Measurements from ENCODE around the gene PKNOX2.

PKNOX2 gene

GRCh38 chr11:125337836-125338834 is 173.6 kb downstream of the PKNOX2 start:
- no peak for TF ChIP-seq POLR2A (IDR thresholded peaks at IDR 0.05; ENCODE audit: low read length)
- no peak for TF ChIP-seq GATA1 (IDR thresholded peaks at IDR 0.05; ENCODE audit: low read depth, low read length)
- DNase-seq = no peak

- TF ChIP-seq POLR2A (IDR thresholded peaks at IDR 0.05; ENCODE audit: low read length) (no peak), GATA1 (IDR thresholded peaks at IDR 0.05; ENCODE audit: low read depth, low read length) (no peak)
- DNase-seq = no peak
Observed at GRCh38 chr11:125338886-125339811, 174.6 kb downstream of the PKNOX2 start.

- no peak for TF ChIP-seq POLR2A (IDR thresholded peaks at IDR 0.05; ENCODE audit: low read length)
- no peak for TF ChIP-seq GATA1 (IDR thresholded peaks at IDR 0.05; ENCODE audit: low read depth, low read length)
- DNase-seq = no peak
Observed at GRCh38 chr11:125341676-125342075, 177.1 kb downstream of the PKNOX2 start.

- TF ChIP-seq POLR2A (IDR thresholded peaks at IDR 0.05; ENCODE audit: low read length) = no peak
- TF ChIP-seq GATA1 (IDR thresholded peaks at IDR 0.05; ENCODE audit: low read depth, low read length) = no peak
Observed at GRCh38 chr11:125342281-125342930, 177.9 kb downstream of the PKNOX2 start.

GRCh38 chr11:125343086-125343717 is 178.7 kb downstream of the PKNOX2 start:
- TF ChIP-seq POLR2A (IDR thresholded peaks at IDR 0.05; ENCODE audit: low read length) = no peak
- TF ChIP-seq GATA1 (IDR thresholded peaks at IDR 0.05; ENCODE audit: low read depth, low read length) = no peak
- no peak for DNase-seq

More at GRCh38 chr11:125342281-125342930, 177.9 kb downstream of the PKNOX2 start:
- no peak for DNase-seq

- DNase-seq = no peak
- TF ChIP-seq GATA1 (IDR thresholded peaks at IDR 0.05; ENCODE audit: low read depth, low read length) (no peak), POLR2A (IDR thresholded peaks at IDR 0.05; ENCODE audit: low read length) (no peak)
Observed at GRCh38 chr11:125343718-125344131, 179.2 kb downstream of the PKNOX2 start.

- no peak for TF ChIP-seq GATA1 (IDR thresholded peaks at IDR 0.05; ENCODE audit: low read depth, low read length)
- no peak for TF ChIP-seq POLR2A (IDR thresholded peaks at IDR 0.05; ENCODE audit: low read length)
- no peak for DNase-seq
Observed at GRCh38 chr11:125344846-125345420, 180.4 kb downstream of the PKNOX2 start.

GRCh38 chr11:125345421-125346178 is 181.0 kb downstream of the PKNOX2 start:
- peak; percentile 25 to 48 for DNase-seq
- TF ChIP-seq GATA1 (IDR thresholded peaks at IDR 0.05; ENCODE audit: low read depth, low read length) (no peak), POLR2A (IDR thresholded peaks at IDR 0.05; ENCODE audit: low read length) (no peak)

- no peak for DNase-seq
- TF ChIP-seq POLR2A (IDR thresholded peaks at IDR 0.05; ENCODE audit: low read length) (no peak), GATA1 (IDR thresholded peaks at IDR 0.05; ENCODE audit: low read depth, low read length) (no peak)
Observed at GRCh38 chr11:125346179-125346530, 181.6 kb downstream of the PKNOX2 start.

GRCh38 chr11:125346565-125347260 is 182.2 kb downstream of the PKNOX2 start:
- no peak for DNase-seq
- TF ChIP-seq POLR2A (IDR thresholded peaks at IDR 0.05; ENCODE audit: low read length) (no peak), GATA1 (IDR thresholded peaks at IDR 0.05; ENCODE audit: low read depth, low read length) (no peak)

GRCh38 chr11:125347261-125347585 is 182.7 kb downstream of the PKNOX2 start:
- TF ChIP-seq POLR2A (IDR thresholded peaks at IDR 0.05; ENCODE audit: low read length) = no peak
- TF ChIP-seq GATA1 (IDR thresholded peaks at IDR 0.05; ENCODE audit: low read depth, low read length) = no peak

More at GRCh38 chr11:125347261-125347585, 182.7 kb downstream of the PKNOX2 start:
- DNase-seq = no peak
